NCI-H524 treated with DMSO at 0.1 percent for 48 hours (cell line): ENCODE results near the gene SPDYE18.
"Not testable (repeated sequence)": the region's sequence is repeated elsewhere in the genome, so short reads cannot be mapped to it uniquely, and the experiment has no call there.

Experiments
- DNase-seq: peaks from one replicate; lab custom pipeline; 2025; lab: John Stamatoyannopoulos, UW

The SPDYE18 gene

DNA sequence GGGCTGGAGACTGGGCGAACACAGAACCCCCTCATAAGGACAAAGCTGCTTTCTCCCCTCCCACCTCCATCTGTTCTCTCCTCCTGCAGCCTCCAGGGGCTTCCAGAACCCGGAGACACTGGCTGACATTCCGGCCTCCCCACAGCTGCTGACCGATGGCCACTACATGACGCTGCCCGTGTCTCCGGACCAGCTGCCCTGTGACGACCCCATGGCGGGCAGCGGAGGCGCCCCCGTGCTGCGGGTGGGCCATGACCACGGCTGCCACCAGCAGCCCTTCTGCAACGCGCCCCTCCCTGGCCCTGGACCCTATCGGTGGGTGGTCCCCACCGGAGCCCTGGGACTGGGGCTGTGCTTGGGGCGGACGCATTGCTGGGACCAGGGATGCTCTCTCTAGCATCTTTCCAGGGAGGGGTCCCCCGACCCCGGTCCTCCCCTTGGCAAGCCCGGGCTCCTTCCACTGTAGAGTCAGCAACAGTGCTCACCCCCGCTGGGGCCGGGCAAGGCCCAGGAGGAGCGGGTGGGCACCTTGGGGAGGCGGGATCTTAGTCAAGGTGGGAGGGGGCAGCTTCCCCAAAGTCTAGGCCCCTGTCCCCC lies 56.8 kb downstream of the SPDYE18 start:
- not testable (repeated sequence) for DNase-seq

DNA sequence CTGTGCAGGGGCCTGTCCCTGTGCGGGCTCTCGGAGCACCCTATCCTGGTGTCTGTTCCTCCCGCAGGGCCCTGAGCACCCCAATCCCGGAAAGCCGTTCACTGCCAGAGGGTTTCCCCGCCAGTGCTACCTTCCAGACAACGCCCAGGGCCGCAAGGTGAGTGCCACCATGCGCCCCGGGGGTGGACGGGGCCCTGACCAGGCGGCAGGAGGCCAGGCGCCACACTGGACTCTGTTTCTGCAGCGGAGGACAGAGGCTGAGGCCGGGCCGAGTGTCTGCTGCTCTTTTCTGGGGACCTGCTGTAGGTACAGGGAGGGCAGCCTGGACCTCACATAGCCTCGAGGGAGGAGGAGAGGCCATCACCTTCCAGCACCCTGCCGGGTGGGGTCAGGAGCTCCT lies 58.2 kb downstream of the SPDYE18 start:
- DNase-seq: not testable (repeated sequence)

DNA sequence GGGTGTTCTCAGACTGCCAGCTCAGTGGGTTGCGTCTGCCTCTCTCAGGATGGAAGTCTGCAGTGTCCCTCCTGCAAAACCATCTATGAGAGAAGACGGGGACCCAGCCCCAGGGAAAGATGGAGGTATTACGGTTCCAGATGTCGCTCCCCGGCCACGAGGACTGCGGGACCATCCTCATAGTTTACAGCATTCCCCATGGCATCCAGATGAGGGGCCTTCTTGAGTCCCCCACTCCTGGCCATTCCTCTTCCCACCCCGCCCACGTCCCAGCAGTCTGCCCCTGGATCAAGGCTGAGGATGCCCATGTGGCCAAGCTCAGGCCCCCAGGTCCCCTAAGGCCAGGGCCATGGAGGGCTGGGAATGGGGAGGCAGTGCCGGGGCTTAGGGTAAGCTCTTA lies 59.1 kb downstream of the SPDYE18 start:
- not testable (repeated sequence) for DNase-seq

DNA sequence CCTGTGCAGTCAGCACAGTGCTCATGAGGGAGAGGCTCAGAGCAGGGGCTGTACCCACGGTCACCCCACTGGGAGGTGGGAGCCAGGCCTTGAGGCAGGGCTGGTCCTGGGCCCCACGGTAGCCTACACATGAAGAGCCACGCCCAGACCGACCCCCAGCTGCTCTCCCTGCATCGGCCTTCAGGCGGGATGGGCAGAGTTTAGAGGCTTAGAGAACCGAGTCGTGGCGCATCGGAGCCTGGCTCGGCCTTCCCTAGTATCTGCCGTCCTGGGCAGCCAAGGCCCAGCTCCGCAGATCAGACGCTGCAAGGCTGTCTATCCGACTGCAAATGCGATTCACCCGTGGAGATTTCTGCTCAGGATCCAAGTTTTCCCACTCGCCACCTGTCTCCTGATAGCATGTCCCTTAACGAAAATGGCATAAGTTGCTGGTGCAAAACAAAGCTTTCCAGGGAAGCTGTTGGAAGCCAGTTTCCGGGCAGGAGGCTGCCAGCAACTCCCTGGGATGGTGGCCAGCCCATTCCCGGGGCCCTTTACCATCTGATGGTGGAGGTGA lies 59.6 kb downstream of the SPDYE18 start:
- not testable (repeated sequence) for DNase-seq

DNA sequence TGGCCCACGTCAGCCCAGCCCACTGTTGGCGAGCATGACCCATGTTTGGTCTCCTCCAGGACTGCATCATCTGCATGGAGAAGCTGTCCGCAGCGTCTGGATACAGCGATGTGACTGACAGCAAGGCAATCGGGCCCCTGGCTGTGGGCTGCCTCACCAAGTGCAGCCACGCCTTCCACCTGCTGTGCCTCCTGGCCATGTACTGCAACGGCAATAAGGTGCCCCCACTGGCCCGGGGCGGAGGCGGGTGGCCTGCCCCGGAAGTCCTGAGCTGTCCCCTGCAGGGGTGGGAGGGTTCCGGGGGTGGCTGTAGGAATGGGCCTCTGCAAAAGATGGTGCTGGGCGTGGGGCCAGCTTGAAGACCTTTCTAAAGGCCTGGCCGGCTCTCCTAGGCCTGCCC lies 60.3 kb downstream of the SPDYE18 start:
- not testable (repeated sequence) for DNase-seq
